ENCODE measurements around the gene ADD2.
"Not testable (repeated sequence)": the region's sequence is repeated elsewhere in the genome, so short reads cannot be mapped to it uniquely, and the experiment has no call there.

Gene ADD2

DNA sequence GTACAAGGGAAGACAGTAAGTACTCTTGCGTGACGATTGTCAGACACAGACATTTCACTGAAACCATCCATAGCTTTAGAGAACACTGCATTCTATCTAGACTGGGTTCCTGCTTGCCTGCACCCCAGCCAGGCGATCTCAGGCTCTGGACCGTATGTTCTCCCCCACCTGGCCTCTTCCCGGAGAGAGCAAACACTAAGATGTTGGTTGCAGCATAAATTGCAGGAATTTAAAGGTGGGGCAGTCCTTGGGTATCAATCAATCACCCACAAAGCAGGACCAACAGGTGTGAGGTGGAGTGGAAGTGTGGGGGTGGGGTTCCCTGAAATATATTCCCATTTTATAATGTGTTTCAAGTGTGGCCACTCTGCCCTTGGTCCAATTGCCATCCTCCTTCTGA, 110.8 kb downstream of the ADD2 start:
- in situ Hi-C loops (cut with MboI; ENCODE audit: low pct_unique_long_range_greater_than_20kb, low sequenced_read_pairs, unreplicated experiment) = no loop called here
- no peak for DNase-seq (ENCODE audit: low spot score)
- TF ChIP-seq, protein P1, sequence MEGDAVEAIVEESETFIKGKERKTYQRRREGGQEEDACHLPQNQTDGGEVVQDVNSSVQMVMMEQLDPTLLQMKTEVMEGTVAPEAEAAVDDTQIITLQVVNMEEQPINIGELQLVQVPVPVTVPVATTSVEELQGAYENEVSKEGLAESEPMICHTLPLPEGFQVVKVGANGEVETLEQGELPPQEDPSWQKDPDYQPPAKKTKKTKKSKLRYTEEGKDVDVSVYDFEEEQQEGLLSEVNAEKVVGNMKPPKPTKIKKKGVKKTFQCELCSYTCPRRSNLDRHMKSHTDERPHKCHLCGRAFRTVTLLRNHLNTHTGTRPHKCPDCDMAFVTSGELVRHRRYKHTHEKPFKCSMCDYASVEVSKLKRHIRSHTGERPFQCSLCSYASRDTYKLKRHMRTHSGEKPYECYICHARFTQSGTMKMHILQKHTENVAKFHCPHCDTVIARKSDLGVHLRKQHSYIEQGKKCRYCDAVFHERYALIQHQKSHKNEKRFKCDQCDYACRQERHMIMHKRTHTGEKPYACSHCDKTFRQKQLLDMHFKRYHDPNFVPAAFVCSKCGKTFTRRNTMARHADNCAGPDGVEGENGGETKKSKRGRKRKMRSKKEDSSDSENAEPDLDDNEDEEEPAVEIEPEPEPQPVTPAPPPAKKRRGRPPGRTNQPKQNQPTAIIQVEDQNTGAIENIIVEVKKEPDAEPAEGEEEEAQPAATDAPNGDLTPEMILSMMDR (IDR thresholded peaks at IDR 0.05; ENCODE audit: extremely low read depth, insufficient read depth, missing control alignments) = no peak

DNA sequence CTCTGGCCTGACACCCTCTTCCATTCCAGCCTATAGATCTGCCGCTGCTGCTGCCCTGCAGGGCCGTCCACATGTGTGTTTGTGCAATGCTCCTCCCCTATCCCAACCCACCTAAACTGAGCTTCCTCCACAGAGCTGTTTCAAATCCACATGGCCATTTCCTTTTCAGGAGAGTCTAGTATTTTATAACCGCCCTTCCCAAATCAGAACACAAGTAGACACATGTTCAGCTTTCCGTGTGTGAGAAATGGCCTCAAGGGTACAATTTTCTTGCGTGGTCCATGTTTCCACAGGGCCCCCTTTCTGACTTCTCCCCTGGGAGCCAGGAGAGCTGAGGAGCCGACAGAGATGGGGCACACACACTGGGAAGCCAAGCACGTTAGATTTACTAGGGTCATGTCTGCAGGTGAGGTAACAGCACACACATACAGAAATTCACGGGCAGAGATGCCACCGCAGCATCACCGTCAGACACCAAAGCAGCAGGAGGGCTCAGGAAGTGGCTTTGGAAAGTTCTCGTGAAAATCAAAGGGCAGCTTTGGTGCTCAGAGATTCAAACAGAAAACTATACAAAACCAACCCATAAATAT, 111.5 kb downstream of the ADD2 start:
- TF ChIP-seq, protein P1 (IDR thresholded peaks at IDR 0.05; ENCODE audit: extremely low read depth, insufficient read depth, missing control alignments) = no peak
- no peak for DNase-seq (ENCODE audit: low spot score)
- in situ Hi-C loops (cut with MboI; ENCODE audit: low pct_unique_long_range_greater_than_20kb, low sequenced_read_pairs, unreplicated experiment) = no loop called here

DNA sequence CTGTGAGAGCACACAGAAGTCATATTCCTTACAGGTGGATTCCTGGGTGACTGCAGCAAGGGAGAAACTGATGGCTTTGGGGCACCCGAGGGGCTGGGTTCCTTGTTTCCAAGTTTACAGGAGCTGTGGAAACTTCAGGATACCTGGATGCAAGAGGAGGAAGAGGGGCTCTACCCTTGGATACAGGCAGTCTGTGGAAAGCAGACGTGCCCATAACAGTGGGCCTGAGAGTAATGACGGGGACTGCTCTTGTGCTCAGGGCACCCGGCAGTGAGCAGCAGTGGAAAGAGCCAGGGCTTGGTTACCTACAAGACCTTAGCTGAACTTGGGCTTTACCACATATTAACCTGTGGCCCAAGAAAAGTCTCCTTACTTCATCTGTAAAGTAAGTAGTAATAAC, 112.2 kb downstream of the ADD2 start:
- DNase-seq (ENCODE audit: low spot score) = no peak
- in situ Hi-C loops (cut with MboI; ENCODE audit: low pct_unique_long_range_greater_than_20kb, low sequenced_read_pairs, unreplicated experiment) = no loop called here
- TF ChIP-seq, protein P1 (IDR thresholded peaks at IDR 0.05; ENCODE audit: extremely low read depth, insufficient read depth, missing control alignments) = no peak

DNA sequence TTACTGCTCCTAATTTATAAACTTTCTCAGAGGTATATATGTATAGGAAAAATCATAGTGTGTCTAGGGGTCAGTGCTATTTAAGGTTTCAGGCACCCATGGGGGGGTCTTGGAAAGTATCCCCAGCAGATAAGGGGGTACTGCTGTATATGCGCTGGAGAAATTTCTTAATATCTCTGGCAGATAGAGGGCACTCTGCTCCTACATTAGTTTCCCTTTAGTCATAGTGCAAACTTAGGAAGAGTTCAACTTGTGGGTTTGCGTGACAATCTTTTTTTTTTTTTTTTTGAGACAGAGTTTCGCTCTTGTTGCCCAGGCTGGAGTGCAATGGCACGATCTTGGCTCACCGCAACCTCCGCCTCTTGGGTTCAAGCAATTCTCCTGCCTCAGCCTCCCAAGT, 112.8 kb downstream of the ADD2 start:
- TF ChIP-seq, protein P1 (IDR thresholded peaks at IDR 0.05; ENCODE audit: extremely low read depth, insufficient read depth, missing control alignments) = peak; percentile 43
- in situ Hi-C loops (cut with MboI; ENCODE audit: low pct_unique_long_range_greater_than_20kb, low sequenced_read_pairs, unreplicated experiment); DNase-seq (ENCODE audit: low spot score): not testable (repeated sequence)

DNA sequence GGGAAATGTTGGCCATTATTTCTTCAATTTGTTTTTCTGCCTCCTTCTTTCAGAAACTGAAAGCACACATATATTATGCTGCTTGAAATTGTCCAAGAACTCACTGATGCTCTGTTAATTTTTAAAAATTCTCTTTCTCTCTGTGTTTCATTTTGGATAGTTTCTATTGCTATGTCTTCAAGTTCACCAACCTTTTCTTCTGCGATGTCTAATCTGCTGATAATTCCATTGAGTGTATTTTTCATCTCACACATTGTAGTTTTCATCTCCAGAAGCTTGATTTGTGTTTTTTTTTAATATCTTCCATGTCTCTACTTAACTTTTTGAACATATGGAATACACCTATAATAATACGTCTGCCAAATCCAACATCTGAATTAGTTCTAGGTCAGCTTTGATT, 116.3 kb downstream of the ADD2 start:
- TF ChIP-seq, protein P1 (IDR thresholded peaks at IDR 0.05; ENCODE audit: extremely low read depth, insufficient read depth, missing control alignments) = no peak
- DNase-seq (ENCODE audit: low spot score) = no peak
- in situ Hi-C loops (cut with MboI; ENCODE audit: low pct_unique_long_range_greater_than_20kb, low sequenced_read_pairs, unreplicated experiment) = no loop called here

DNA sequence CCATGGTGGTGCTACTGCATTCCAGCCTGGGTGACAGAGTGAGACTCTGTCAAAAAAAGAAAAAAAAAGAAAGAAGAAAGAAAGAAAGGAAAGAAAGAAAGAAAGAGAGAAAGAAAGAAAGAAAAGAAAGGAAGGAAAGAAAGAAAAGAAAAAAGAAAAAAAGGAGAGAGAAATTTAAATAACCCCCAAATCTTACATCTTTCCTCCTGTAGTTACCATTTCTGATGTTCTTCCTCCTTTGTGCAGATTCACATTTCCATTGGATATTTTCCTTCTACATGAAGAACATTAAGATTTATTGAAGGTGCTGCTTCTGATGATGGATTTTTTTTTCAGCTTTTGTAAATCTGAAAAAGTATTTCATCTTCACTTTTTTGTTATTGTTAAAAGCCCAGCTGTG, 117.0 kb downstream of the ADD2 start:
- in situ Hi-C loops (cut with MboI; ENCODE audit: low pct_unique_long_range_greater_than_20kb, low sequenced_read_pairs, unreplicated experiment) = no loop called here
- TF ChIP-seq, protein P1 (IDR thresholded peaks at IDR 0.05; ENCODE audit: extremely low read depth, insufficient read depth, missing control alignments) = no peak
- no peak for DNase-seq (ENCODE audit: low spot score)
